Mesendoderm (in vitro differentiated cells): ENCODE results near the gene ADGRL1.
"Not testable (repeated sequence)": the region's sequence is repeated elsewhere in the genome, so short reads cannot be mapped to it uniquely, and the experiment has no call there.

Source experiments
- DNase-seq: peaks from one replicate; pipeline ENCODE4 v3.0.0; 2013
- H2AK5ac ChIP-seq: 2 replicates; pipeline ENCODE4 v1.6.1; 2013; ENCODE audit warnings: low read length, inconsistent platforms
- H2BK120ac ChIP-seq: 2 replicates; pipeline ENCODE4 v1.6.1; 2013; ENCODE audit warnings: low read depth, mild to moderate bottlenecking, low read length, moderate library complexity, mixed read lengths
- H2BK15ac ChIP-seq: replicated peaks from 2 replicates; pipeline ENCODE4 v1.6.1; 2013; ENCODE audit warnings: low read depth, mild to moderate bottlenecking, moderate library complexity
- H2BK5ac ChIP-seq: 2 replicates; pipeline ENCODE4 v1.6.1; 2013; ENCODE audit warnings: low read length, inconsistent platforms
- H3K18ac ChIP-seq: 2 replicates; pipeline ENCODE4 v1.6.1; 2013; ENCODE audit warnings: mild to moderate bottlenecking, low read length, mixed read lengths
- H3K23ac ChIP-seq: one replicate; pipeline ENCODE4 v1.6.1; 2013; ENCODE audit warnings: low read length
- H3K27ac ChIP-seq: 2 replicates; pipeline ENCODE4 v1.5.1; 2013; ENCODE audit warnings: low read depth, mild to moderate bottlenecking, inconsistent platforms, low read length, moderate library complexity
- H3K27me3 ChIP-seq: 2 replicates; pipeline ENCODE4 v1.6.1; 2013; ENCODE audit warnings: low read length, control low read depth, mild to moderate bottlenecking, inconsistent platforms; ENCODE audit not compliant: insufficient read depth, poor library complexity
- H3K36me3 ChIP-seq: 2 replicates; pipeline ENCODE4 v1.6.1; 2013; ENCODE audit warnings: low read length, inconsistent platforms; ENCODE audit not compliant: control insufficient read depth, insufficient read depth
- H3K4ac ChIP-seq: one replicate; pipeline ENCODE4 v1.6.1; 2013; ENCODE audit warnings: low read depth, mild to moderate bottlenecking, low read length, moderate library complexity
- H3K4me1 ChIP-seq: 2 replicates; pipeline ENCODE4 v1.6.1; 2013; ENCODE audit warnings: low read depth, low read length, inconsistent platforms; ENCODE audit not compliant: control insufficient read depth
- H3K4me2 ChIP-seq: 2 replicates; pipeline ENCODE4 v1.6.1; 2013; ENCODE audit warnings: low read length
- H3K4me3 ChIP-seq: 2 replicates; pipeline ENCODE4 v1.5.1; 2013; ENCODE audit warnings: mild to moderate bottlenecking, low read length
- H3K56ac ChIP-seq: one replicate; pipeline ENCODE4 v1.6.1; 2013; ENCODE audit warnings: low read length
- H3K79me1 ChIP-seq: 2 replicates; pipeline ENCODE4 v1.6.1; 2013; ENCODE audit warnings: low read length, inconsistent platforms
- H3K79me2 ChIP-seq: 2 replicates; pipeline ENCODE4 v1.6.1; 2013; ENCODE audit warnings: mild to moderate bottlenecking, low read length; ENCODE audit not compliant: control insufficient read depth, insufficient read depth
- H3K9ac ChIP-seq: 2 replicates; pipeline ENCODE4 v1.6.1; 2013; ENCODE audit warnings: low read length, inconsistent platforms
- H4K5ac ChIP-seq: one replicate; pipeline ENCODE4 v1.6.1; 2013; ENCODE audit warnings: low read length
- H4K8ac ChIP-seq: one replicate; pipeline ENCODE4 v1.6.1; 2013; ENCODE audit warnings: low read depth, mild to moderate bottlenecking, control low read depth, low read length, moderate library complexity
- WGBS: extraction: QIAGEN DNeasy Blood & Tissue Kit; methylation state at CpG from one replicate; pipeline ENCODE4 v1.1.7; 2013; ENCODE audit warnings: low lambda C conversion rate, missing lambda C conversion rate; ENCODE audit not compliant: insufficient coverage; ENCODE audit errors: extremely low coverage; 5-methylcytosine and 5-hydroxymethylcytosine counted together

The ADGRL1 gene

GRCh38 chr19:14203177-14203576, 2.8 kb downstream of the ADGRL1 start:
- H3K79me1 ChIP-seq, result peaks cover 5% of the 10 kb centered on the region
- H4K5ac ChIP-seq, result no peak overlapping the region
- no peak overlapping the region for H3K18ac ChIP-seq
- no peak overlapping the region for H3K9ac ChIP-seq
- no peak overlapping the region for H3K27ac ChIP-seq
- H2BK5ac ChIP-seq, result no peak overlapping the region
- no peak overlapping the region for H3K4me2 ChIP-seq
- H3K27me3 ChIP-seq, result no peaks in the 10 kb centered on the region
- no peak for DNase-seq
- no peaks in the 10 kb centered on the region for H3K36me3 ChIP-seq
- WGBS, result no CpG with 5 or more reads among the region's 13 CpGs
- H3K4me3 ChIP-seq, result no peak overlapping the region
- H2BK15ac ChIP-seq, result no peak overlapping the region
- H2BK120ac ChIP-seq, result no peak overlapping the region
- H4K8ac ChIP-seq, result no peak overlapping the region
- no peak overlapping the region for H3K4ac ChIP-seq
- peaks cover 61% of the 10 kb centered on the region for H3K79me2 ChIP-seq
- H3K23ac ChIP-seq, result no peak overlapping the region
- no peak overlapping the region for H2AK5ac ChIP-seq
- H3K4me1 ChIP-seq, result no peaks in the 10 kb centered on the region
- H3K56ac ChIP-seq, result peak overlapping the region; percentile 25

GRCh38 chr19:14201481-14201880, 4.5 kb downstream of the ADGRL1 start:
- H3K27ac ChIP-seq, H3K56ac ChIP-seq, H4K5ac ChIP-seq, H3K9ac ChIP-seq, H3K4me2 ChIP-seq, H3K79me1 ChIP-seq, DNase-seq, H4K8ac ChIP-seq, H3K4ac ChIP-seq, H3K36me3 ChIP-seq, H3K27me3 ChIP-seq, H2AK5ac ChIP-seq, H2BK120ac ChIP-seq, H3K18ac ChIP-seq, H3K4me3 ChIP-seq, H2BK5ac ChIP-seq, H2BK15ac ChIP-seq, H3K4me1 ChIP-seq, H3K23ac ChIP-seq: not testable (repeated sequence)
- peaks cover 74% of the 10 kb centered on the region for H3K79me2 ChIP-seq
- no CpG with 5 or more reads among the region's 8 CpGs for WGBS

- H3K4ac ChIP-seq, H3K36me3 ChIP-seq, H3K18ac ChIP-seq, H3K9ac ChIP-seq, H2BK15ac ChIP-seq, H4K5ac ChIP-seq, H2BK120ac ChIP-seq, H3K27me3 ChIP-seq, H3K79me1 ChIP-seq, H3K56ac ChIP-seq, H3K4me1 ChIP-seq, H3K27ac ChIP-seq, H4K8ac ChIP-seq, H3K4me2 ChIP-seq, H3K4me3 ChIP-seq, H3K23ac ChIP-seq, H2AK5ac ChIP-seq, H2BK5ac ChIP-seq: not testable (repeated sequence)
- no CpG with 5 or more reads among the region's 24 CpGs for WGBS
- DNase-seq, result peak; percentile 37
- peaks cover 77% of the 10 kb centered on the region for H3K79me2 ChIP-seq
Observed at GRCh38 chr19:14200147-14200841, 5.7 kb downstream of the ADGRL1 start.

- Histone ChIP-seq H4K8ac (no peak overlapping the region), H2AK5ac (no peak overlapping the region), H4K5ac (no peak overlapping the region), H3K79me2 (peaks cover 69% of the 10 kb centered on the region), H3K27ac (no peak overlapping the region), H3K56ac (no peak overlapping the region), H3K79me1 (peaks cover 6% of the 10 kb centered on the region), H3K23ac (no peak overlapping the region), H3K4me1 (no peaks in the 10 kb centered on the region), H3K36me3 (no peaks in the 10 kb centered on the region), H3K9ac (no peak overlapping the region), H2BK15ac (no peak overlapping the region), H3K18ac (no peak overlapping the region), H3K4me3 (no peak overlapping the region), H3K4me2 (no peak overlapping the region), H2BK120ac (no peak overlapping the region), H2BK5ac (no peak overlapping the region), H3K27me3 (no peaks in the 10 kb centered on the region), H3K4ac (no peak overlapping the region)
- peak; percentile 67 for DNase-seq
- WGBS, result no CpG with 5 or more reads among the region's 18 CpGs
Observed at GRCh38 chr19:14198384-14199376, 7.3 kb downstream of the ADGRL1 start.

- no peak overlapping the region for H3K27ac ChIP-seq
- H3K9ac ChIP-seq, result no peak overlapping the region
- H2BK15ac ChIP-seq, result no peak overlapping the region
- H3K27me3 ChIP-seq, result no peaks in the 10 kb centered on the region
- H2BK5ac ChIP-seq, result no peak overlapping the region
- no peak overlapping the region for H2BK120ac ChIP-seq
- peaks cover 6% of the 10 kb centered on the region for H3K79me1 ChIP-seq
- no peak for DNase-seq
- H3K18ac ChIP-seq, result no peak overlapping the region
- no peak overlapping the region for H4K5ac ChIP-seq
- no CpG with 5 or more reads among the region's 5 CpGs for WGBS
- no peak overlapping the region for H3K23ac ChIP-seq
- H3K56ac ChIP-seq, result no peak overlapping the region
- H4K8ac ChIP-seq, result no peak overlapping the region
- no peak overlapping the region for H3K4me2 ChIP-seq
- no peaks in the 10 kb centered on the region for H3K4me1 ChIP-seq
- peaks cover 61% of the 10 kb centered on the region for H3K79me2 ChIP-seq
- no peak overlapping the region for H2AK5ac ChIP-seq
- no peaks in the 10 kb centered on the region for H3K36me3 ChIP-seq
- no peak overlapping the region for H3K4ac ChIP-seq
- no peak overlapping the region for H3K4me3 ChIP-seq
Observed at GRCh38 chr19:14197882-14198281, 8.1 kb downstream of the ADGRL1 start.
